ENCODE data around the gene RAB23. TPM values are rescaled to one million over a fixed set of nuclear protein-coding genes. Genes with fewer than 3 reads are reported as not detected.

The RAB23 gene
- total RNA-seq, result 1 to 10 TPM; 5.6 to 6.0 TPM
- 11.8 TPM for polyA plus RNA-seq (ENCODE audit: insufficient read depth, low read depth, low replicate concordance)
- long read RNA-seq, donor 1, full-length matches to known transcripts, result 14 of 26 reads
- long read RNA-seq, donor 1, partial matches to known transcripts, result 12 of 26 reads
- long read RNA-seq, donor 1, other reads (novel, unspliced or antisense), result 0 of 26 reads
- long read RNA-seq, donor 2, full-length matches to known transcripts, result 3 of 11 reads
- long read RNA-seq, donor 2, partial matches to known transcripts, result 8 of 11 reads
- long read RNA-seq, donor 2, other reads (novel, unspliced or antisense), result 0 of 11 reads

DNA sequence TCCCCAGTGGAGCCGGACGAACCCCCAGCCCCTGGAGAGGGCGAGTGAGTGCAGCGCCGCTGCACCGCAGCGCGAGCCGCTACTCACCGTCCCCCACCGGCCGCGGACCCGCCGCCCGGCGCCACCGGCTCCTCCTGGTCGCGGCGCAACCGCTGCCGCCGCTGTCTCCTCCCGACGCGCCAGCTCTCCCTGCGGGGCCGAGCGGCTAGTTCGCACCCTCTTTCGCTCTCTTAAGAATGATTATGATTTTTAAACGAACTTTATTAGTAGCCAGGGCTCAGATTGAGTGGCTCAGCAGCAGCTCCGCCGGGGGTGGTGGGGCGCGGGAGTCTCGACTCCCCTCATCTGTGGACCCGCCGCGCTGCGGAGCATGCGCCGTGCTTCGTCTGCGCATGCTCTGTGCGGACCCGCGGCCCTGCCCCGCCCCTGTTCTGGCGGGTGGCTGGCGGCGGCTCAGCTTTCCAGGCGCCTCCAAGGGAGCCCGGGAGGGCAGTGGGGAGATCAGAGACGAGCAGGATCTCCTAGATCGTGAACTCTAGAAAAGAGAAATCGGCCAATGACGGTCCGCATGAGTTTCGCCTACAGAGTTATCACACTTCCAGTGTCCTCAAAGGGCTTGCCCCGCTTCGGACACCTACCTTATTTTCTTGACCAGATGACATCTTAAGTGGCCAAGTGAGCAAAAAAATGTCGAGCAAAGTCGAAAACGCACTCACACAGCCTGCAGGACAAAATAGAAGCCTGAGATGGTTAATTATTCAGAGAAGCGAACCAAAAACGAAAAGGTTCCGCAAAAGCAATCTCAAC, at the start of gene RAB23:
Gene RAB23 (minus strand): TSS at position 372 of the 807 bp plus-strand sequence. CDS start 11,927 bp downstream, outside the sequence.
- DNase-seq, result peak; percentile 83
- WGBS, 2 donors, result 1% methylated on average over 13 to 69 of the region's 69 CpGs
- no peaks in the 10 kb centered on the region for H3K4me1 ChIP-seq
- H3K4me3 ChIP-seq, result peak within 1 kb of the TSS; percentile 91 to 96
- H3K36me3 ChIP-seq (ENCODE audit: low read depth, missing control alignments), result no peaks in the 10 kb centered on the region
- intact Hi-C loops (cut with DNase I; ENCODE audit: low total_unique reads), result no loop called here
- H3K9me3 ChIP-seq, result no peaks in the 10 kb centered on the region
- H3K27me3 ChIP-seq, result no peaks in the 10 kb centered on the region
- peak within 1 kb of the TSS; percentile 84 to 89 for H3K27ac ChIP-seq
- TF ChIP-seq, protein P1, sequence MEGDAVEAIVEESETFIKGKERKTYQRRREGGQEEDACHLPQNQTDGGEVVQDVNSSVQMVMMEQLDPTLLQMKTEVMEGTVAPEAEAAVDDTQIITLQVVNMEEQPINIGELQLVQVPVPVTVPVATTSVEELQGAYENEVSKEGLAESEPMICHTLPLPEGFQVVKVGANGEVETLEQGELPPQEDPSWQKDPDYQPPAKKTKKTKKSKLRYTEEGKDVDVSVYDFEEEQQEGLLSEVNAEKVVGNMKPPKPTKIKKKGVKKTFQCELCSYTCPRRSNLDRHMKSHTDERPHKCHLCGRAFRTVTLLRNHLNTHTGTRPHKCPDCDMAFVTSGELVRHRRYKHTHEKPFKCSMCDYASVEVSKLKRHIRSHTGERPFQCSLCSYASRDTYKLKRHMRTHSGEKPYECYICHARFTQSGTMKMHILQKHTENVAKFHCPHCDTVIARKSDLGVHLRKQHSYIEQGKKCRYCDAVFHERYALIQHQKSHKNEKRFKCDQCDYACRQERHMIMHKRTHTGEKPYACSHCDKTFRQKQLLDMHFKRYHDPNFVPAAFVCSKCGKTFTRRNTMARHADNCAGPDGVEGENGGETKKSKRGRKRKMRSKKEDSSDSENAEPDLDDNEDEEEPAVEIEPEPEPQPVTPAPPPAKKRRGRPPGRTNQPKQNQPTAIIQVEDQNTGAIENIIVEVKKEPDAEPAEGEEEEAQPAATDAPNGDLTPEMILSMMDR (IDR thresholded peaks at IDR 0.05), result peak in 1 of 3 experiments; percentile 9
- peak; percentile 60 for TF ChIP-seq POLR2A (IDR thresholded peaks at IDR 0.05)

DNA sequence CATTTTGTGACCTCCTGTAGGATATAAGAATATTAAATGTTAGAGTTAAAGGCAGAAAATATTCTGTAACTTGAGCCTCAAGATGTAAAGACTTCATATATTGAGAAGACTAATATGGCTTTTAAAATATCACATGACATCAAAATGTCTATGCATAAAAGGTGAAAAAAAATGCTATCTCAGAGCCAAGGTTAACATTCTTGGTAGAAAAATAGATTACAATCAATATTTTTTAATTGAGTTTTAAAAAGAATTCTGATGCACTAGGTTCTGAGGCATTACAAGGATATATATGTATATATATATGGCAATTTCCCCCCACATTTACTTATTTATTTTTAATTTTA, 46.2 kb upstream of the RAB23 start:
- TF ChIP-seq, protein P1 (IDR thresholded peaks at IDR 0.05), result peak in 1 of 3 experiments; percentile 1
- TF ChIP-seq POLR2A (IDR thresholded peaks at IDR 0.05), result no peak
- Histone ChIP-seq H3K4me1 (no peaks in the 10 kb centered on the region), H3K27me3 (no peaks in the 10 kb centered on the region), H3K4me3 (no peak overlapping the region), H3K36me3 (ENCODE audit: low read depth, missing control alignments) (no peaks in the 10 kb centered on the region), H3K27ac (no peak overlapping the region), H3K9me3 (no peaks in the 10 kb centered on the region)
- intact Hi-C loops (cut with DNase I; ENCODE audit: low total_unique reads), result no loop called here
- no peak for DNase-seq

- no peaks in the 10 kb centered on the region for H3K27me3 ChIP-seq
- no peak overlapping the region for H3K27ac ChIP-seq
- peak; percentile 48 for DNase-seq
- TF ChIP-seq, protein P1 (IDR thresholded peaks at IDR 0.05), result peak; percentile 27 to 35 (median 29)
- no peak for TF ChIP-seq POLR2A (IDR thresholded peaks at IDR 0.05)
- no peaks in the 10 kb centered on the region for H3K36me3 ChIP-seq (ENCODE audit: low read depth, missing control alignments)
- no peaks in the 10 kb centered on the region for H3K9me3 ChIP-seq
- no peak overlapping the region for H3K4me3 ChIP-seq
- H3K4me1 ChIP-seq, result no peaks in the 10 kb centered on the region
- intact Hi-C loops (cut with DNase I; ENCODE audit: low total_unique reads), result no loop called here
- WGBS, 2 donors, result 83 to 84% methylated on average over 10 of the region's 10 CpGs
Observed at GRCh38 chr6:57267586-57268293, 45.6 kb upstream of the RAB23 start.

- H3K27ac ChIP-seq, result no peak overlapping the region
- no peaks in the 10 kb centered on the region for H3K4me1 ChIP-seq
- H3K36me3 ChIP-seq (ENCODE audit: low read depth, missing control alignments), result no peaks in the 10 kb centered on the region
- H3K27me3 ChIP-seq, result no peaks in the 10 kb centered on the region
- H3K9me3 ChIP-seq, result no peaks in the 10 kb centered on the region
- WGBS, 2 donors, result 57 to 60% methylated on average over 1 of the region's 1 CpG
- intact Hi-C loops (cut with DNase I; ENCODE audit: low total_unique reads), result no loop called here
- no peak overlapping the region for H3K4me3 ChIP-seq
- TF ChIP-seq POLR2A (IDR thresholded peaks at IDR 0.05), result no peak
- TF ChIP-seq, protein P1 (IDR thresholded peaks at IDR 0.05), result no peak
- DNase-seq, result no peak
Observed at GRCh38 chr6:57265755-57266221, 43.7 kb upstream of the RAB23 start.
